Measurements from ENCODE around the gene RNF208.

- TF ChIP-seq, protein P1, sequence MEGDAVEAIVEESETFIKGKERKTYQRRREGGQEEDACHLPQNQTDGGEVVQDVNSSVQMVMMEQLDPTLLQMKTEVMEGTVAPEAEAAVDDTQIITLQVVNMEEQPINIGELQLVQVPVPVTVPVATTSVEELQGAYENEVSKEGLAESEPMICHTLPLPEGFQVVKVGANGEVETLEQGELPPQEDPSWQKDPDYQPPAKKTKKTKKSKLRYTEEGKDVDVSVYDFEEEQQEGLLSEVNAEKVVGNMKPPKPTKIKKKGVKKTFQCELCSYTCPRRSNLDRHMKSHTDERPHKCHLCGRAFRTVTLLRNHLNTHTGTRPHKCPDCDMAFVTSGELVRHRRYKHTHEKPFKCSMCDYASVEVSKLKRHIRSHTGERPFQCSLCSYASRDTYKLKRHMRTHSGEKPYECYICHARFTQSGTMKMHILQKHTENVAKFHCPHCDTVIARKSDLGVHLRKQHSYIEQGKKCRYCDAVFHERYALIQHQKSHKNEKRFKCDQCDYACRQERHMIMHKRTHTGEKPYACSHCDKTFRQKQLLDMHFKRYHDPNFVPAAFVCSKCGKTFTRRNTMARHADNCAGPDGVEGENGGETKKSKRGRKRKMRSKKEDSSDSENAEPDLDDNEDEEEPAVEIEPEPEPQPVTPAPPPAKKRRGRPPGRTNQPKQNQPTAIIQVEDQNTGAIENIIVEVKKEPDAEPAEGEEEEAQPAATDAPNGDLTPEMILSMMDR (IDR thresholded peaks at IDR 0.05) = no peak
- TF ChIP-seq EZH2phosphoT487 (IDR thresholded peaks at IDR 0.05) = no peak
Observed at GRCh38 chr9:137230705-137231371, 8.8 kb upstream of the RNF208 start, which contains the start of gene SLC34A3.
